GM12878 (cell line): ENCODE measurements around the gene SPA17. TPM values are rescaled to one million over a fixed set of nuclear protein-coding genes. Genes with fewer than 3 reads are reported as not detected.

Experiments
- CHD2 ChIP-seq: IDR thresholded peaks from 2 replicates; pipeline ENCODE4 v1.6.1; 2011; ENCODE audit warnings: low read depth, low read length, improper control_type of control experiment, borderline replicate concordance
- ESRRA ChIP-seq: IDR thresholded peaks from 2 replicates; pipeline ENCODE4 v1.6.1; 2012; ENCODE audit warnings: mild to moderate bottlenecking, low read length, improper control_type of control experiment
- GABPA ChIP-seq: IDR thresholded peaks from 2 replicates; pipeline ENCODE4 v1.6.1; 2014; ENCODE audit warnings: antibody characterized with exemption, low read depth, mild to moderate bottlenecking, inconsistent platforms
- HCFC1 ChIP-seq: fragments of 150-350 bp; IDR thresholded peaks from 2 replicates; pipeline ENCODE4 v1.6.1; 2014; ENCODE audit warnings: low read length
- KAT2A ChIP-seq: conservative IDR thresholded peaks from 2 replicates; pipeline ENCODE4 v1.6.1; 2011; ENCODE audit warnings: low read depth, low read length; ENCODE audit not compliant: control insufficient read depth
- MEF2B ChIP-seq: fragments of 450-650 bp; IDR thresholded peaks from 2 replicates; pipeline ENCODE4 v1.6.1; 2018; ENCODE audit warnings: mild to moderate bottlenecking, moderate library complexity; ENCODE audit not compliant: partially characterized antibody, poor library complexity, severe bottlenecking
- MYC ChIP-seq: IDR thresholded peaks from 2 replicates; pipeline ENCODE4 v1.6.1; 2011; ENCODE audit warnings: mild to moderate bottlenecking, low read length, moderate library complexity, inconsistent platforms; ENCODE audit not compliant: insufficient read depth, insufficient replicate concordance, insufficient read length, severe bottlenecking
- NFYA ChIP-seq: IDR thresholded peaks from 2 replicates; pipeline ENCODE4 v1.6.1; 2011; ENCODE audit warnings: low read depth, mild to moderate bottlenecking, low read length, improper control_type of control experiment, borderline replicate concordance
- NR2F1 ChIP-seq: fragments of 450-650 bp; conservative IDR thresholded peaks from 2 replicates; pipeline ENCODE4 v1.6.1; 2017; ENCODE audit warnings: mild to moderate bottlenecking
- NRF1 ChIP-seq: conservative IDR thresholded peaks from 2 replicates; pipeline ENCODE4 v1.6.1; 2011; ENCODE audit warnings: mild to moderate bottlenecking, low read depth, low read length, improper control_type of control experiment
- PML ChIP-seq: IDR thresholded peaks from 2 replicates; pipeline ENCODE4 v1.6.1; 2012; ENCODE audit warnings: low read length, inconsistent platforms
- POLR2AphosphoS5 ChIP-seq: IDR thresholded peaks from 2 replicates; pipeline ENCODE4 v1.6.1; 2011; ENCODE audit warnings: mild to moderate bottlenecking, low read length, inconsistent platforms
- POU2F2 ChIP-seq: IDR thresholded peaks from 3 replicates; pipeline ENCODE4 v1.6.1; 2011; ENCODE audit warnings: low read depth, mild to moderate bottlenecking, low read length, borderline replicate concordance
- RAD21 ChIP-seq: IDR thresholded peaks from 2 replicates; pipeline ENCODE4 v1.6.1; 2011; ENCODE audit warnings: mild to moderate bottlenecking, low read depth, low read length, moderate library complexity; ENCODE audit not compliant: insufficient read depth
- SMC3 ChIP-seq: IDR thresholded peaks from 2 replicates; pipeline ENCODE4 v1.6.1; 2011; ENCODE audit warnings: low read length, improper control_type of control experiment, borderline replicate concordance
- SPI1 ChIP-seq: IDR thresholded peaks from 2 replicates; pipeline ENCODE4 v1.6.1; 2011; ENCODE audit warnings: low read depth, mild to moderate bottlenecking, low read length, moderate library complexity, borderline replicate concordance; ENCODE audit not compliant: insufficient read depth
- SUZ12 ChIP-seq: fragments of 200-600 bp; sonication (generic); IDR thresholded peaks from one replicate; pipeline ENCODE4 v1.6.1; 2018; ENCODE audit warnings: antibody characterized with exemption, mild to moderate bottlenecking; ENCODE audit not compliant: unreplicated experiment
- YBX1 ChIP-seq: fragments of 450-650 bp; IDR thresholded peaks from 2 replicates; pipeline ENCODE4 v1.6.1; 2016; ENCODE audit warnings: antibody characterized with exemption
- ZBTB40 ChIP-seq: fragments of 450-650 bp; IDR thresholded peaks from 2 replicates; pipeline ENCODE4 v1.6.1; 2016; ENCODE audit warnings: mild to moderate bottlenecking, moderate library complexity, borderline replicate concordance
- ZNF217 ChIP-seq: fragments of 450-650 bp; IDR thresholded peaks from 2 replicates; pipeline ENCODE4 v1.6.1; 2017; ENCODE audit warnings: antibody characterized with exemption, mild to moderate bottlenecking
- polyA plus RNA-seq, 11 experiments: library from polyadenylated mRNA; depleted of rRNA in 4 of 11; unstranded in 6 of 11; stranded (reverse) in 5 of 11; fragments of >200 nt; fragmentation: Nextera tagmentation in 4 of 11; fragmentation: Illumina TruSeq in 1 of 11; extraction: Ambion mirVana in 4 of 11; extraction: Trizol in 1 of 11; gene quantifications; 1 replicate in 1 of 11; 2 replicates in 10 of 11; pipeline versions ENCODE4 v1.2.1 to v1.2.3, GENCODE V29; 2011 to 2016; ENCODE audit warnings: inconsistent platforms in 2 of 11, missing spikeins in 2 of 11, low read depth in 1 of 11
- total RNA-seq, 4 experiments: library from RNA; depleted of rRNA in 3 of 4; stranded (reverse); fragments of >200 nt in 3 of 4; fragmentation: Illumina TruSeq in 1 of 4; extraction: Trizol in 1 of 4; gene quantifications; 2 replicates each; pipeline versions ENCODE4 v1.2.1 to v1.2.3, GENCODE V29; 2013 to 2021
- TF ChIP-seq, protein P1 (sequence below): fragments of 450-650 bp; IDR thresholded peaks from 2 replicates; pipeline ENCODE4 v1.6.1; 2017; ENCODE audit warnings: mild to moderate bottlenecking, low read depth, inconsistent platforms; ENCODE audit not compliant: poor library complexity, severe bottlenecking
- TF ChIP-seq, protein P2 (sequence below): fragments of 450-650 bp; IDR thresholded peaks from 2 replicates; pipeline ENCODE4 v1.6.1; 2017; ENCODE audit warnings: mild to moderate bottlenecking, moderate library complexity

The SPA17 gene
- total and polyA plus RNA-seq, 10 of the 15 experiments (the other 5 are each of a cell fraction or from before 2014, with no cell fraction given): 2.9 to 13.2 (median 8.5) TPM

DNA sequence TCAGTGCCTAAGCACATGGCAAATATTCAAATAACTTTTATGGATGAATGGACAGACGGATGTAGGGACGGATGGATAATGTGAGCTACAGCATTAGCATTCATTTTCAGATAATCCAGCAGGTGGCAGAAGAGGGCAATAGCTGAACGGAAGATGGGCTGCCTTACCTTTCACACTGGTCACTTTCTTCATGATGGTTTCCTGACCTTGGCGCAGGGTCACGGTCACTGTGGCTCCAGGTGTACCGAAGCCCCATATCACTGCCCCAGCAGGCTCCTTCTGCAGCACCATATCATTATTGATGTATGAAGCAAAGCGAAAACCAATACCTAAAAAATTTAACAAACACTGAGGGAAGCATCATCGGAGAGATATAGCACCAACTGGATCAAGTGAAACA is 4.5 kb upstream of the SPA17 start (continued):
- TF ChIP-seq SMC3 (peak; percentile 84), POU2F2 (peak; percentile 85; the same call in 2 of the 3 replicates), YBX1 (no peak), POLR2AphosphoS5 (no peak), CHD2 (no peak), NRF1 (no peak), ZBTB40 (no peak), NR2F1 (peak; percentile 81), SUZ12 (no peak), ZNF217 (no peak), SPI1 (no peak), PML (no peak), NFYA (no peak), ESRRA (peak; percentile 84), MEF2B (no peak), RAD21 (peak; percentile 88), MYC (no peak), HCFC1 (no peak), GABPA (no peak), KAT2A (no peak)
- TF ChIP-seq, protein P1, sequence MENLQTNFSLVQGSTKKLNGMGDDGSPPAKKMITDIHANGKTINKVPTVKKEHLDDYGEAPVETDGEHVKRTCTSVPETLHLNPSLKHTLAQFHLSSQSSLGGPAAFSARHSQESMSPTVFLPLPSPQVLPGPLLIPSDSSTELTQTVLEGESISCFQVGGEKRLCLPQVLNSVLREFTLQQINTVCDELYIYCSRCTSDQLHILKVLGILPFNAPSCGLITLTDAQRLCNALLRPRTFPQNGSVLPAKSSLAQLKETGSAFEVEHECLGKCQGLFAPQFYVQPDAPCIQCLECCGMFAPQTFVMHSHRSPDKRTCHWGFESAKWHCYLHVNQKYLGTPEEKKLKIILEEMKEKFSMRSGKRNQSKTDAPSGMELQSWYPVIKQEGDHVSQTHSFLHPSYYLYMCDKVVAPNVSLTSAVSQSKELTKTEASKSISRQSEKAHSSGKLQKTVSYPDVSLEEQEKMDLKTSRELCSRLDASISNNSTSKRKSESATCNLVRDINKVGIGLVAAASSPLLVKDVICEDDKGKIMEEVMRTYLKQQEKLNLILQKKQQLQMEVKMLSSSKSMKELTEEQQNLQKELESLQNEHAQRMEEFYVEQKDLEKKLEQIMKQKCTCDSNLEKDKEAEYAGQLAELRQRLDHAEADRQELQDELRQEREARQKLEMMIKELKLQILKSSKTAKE: no peak
- TF ChIP-seq, protein P2, sequence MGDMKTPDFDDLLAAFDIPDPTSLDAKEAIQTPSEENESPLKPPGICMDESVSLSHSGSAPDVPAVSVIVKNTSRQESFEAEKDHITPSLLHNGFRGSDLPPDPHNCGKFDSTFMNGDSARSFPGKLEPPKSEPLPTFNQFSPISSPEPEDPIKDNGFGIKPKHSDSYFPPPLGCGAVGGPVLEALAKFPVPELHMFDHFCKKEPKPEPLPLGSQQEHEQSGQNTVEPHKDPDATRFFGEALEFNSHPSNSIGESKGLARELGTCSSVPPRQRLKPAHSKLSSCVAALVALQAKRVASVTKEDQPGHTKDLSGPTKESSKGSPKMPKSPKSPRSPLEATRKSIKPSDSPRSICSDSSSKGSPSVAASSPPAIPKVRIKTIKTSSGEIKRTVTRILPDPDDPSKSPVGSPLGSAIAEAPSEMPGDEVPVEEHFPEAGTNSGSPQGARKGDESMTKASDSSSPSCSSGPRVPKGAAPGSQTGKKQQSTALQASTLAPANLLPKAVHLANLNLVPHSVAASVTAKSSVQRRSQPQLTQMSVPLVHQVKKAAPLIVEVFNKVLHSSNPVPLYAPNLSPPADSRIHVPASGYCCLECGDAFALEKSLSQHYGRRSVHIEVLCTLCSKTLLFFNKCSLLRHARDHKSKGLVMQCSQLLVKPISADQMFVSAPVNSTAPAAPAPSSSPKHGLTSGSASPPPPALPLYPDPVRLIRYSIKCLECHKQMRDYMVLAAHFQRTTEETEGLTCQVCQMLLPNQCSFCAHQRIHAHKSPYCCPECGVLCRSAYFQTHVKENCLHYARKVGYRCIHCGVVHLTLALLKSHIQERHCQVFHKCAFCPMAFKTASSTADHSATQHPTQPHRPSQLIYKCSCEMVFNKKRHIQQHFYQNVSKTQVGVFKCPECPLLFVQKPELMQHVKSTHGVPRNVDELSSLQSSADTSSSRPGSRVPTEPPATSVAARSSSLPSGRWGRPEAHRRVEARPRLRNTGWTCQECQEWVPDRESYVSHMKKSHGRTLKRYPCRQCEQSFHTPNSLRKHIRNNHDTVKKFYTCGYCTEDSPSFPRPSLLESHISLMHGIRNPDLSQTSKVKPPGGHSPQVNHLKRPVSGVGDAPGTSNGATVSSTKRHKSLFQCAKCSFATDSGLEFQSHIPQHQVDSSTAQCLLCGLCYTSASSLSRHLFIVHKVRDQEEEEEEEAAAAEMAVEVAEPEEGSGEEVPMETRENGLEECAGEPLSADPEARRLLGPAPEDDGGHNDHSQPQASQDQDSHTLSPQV: no peak
